HG03095 (cell line): ENCODE results near the gene ERC1.
"Not testable (repeated sequence)": the region's sequence is repeated elsewhere in the genome, so short reads cannot be mapped to it uniquely, and the experiment has no call there.

ENCODE experiments used
- ATAC-seq: cut with Tn5 transposase; IDR thresholded peaks from one replicate; pipeline ENCODE4 v1.9.1; 2021; ENCODE audit warnings: moderate library complexity; ENCODE audit not compliant: unreplicated experiment

The ERC1 gene

GRCh38 chr12:1020389-1020788 is 29.4 kb downstream of the ERC1 start:
- ATAC-seq, result no peak

- ATAC-seq, result no peak
Observed at GRCh38 chr12:1022032-1022970, 31.3 kb downstream of the ERC1 start.

GRCh38 chr12:1030779-1031178 is 39.8 kb downstream of the ERC1 start:
- no peak for ATAC-seq

GRCh38 chr12:1034243-1034642 is 43.2 kb downstream of the ERC1 start:
- ATAC-seq, result no peak

- ATAC-seq, result no peak
Observed at GRCh38 chr12:1034751-1035457, 43.9 kb downstream of the ERC1 start.

GRCh38 chr12:1041478-1041877 is 50.5 kb downstream of the ERC1 start:
- no peak for ATAC-seq

- ATAC-seq, result no peak
Observed at GRCh38 chr12:1044199-1044598, 53.2 kb downstream of the ERC1 start.

- no peak for ATAC-seq
Observed at GRCh38 chr12:1044696-1045095, 53.7 kb downstream of the ERC1 start.

- no peak for ATAC-seq
Observed at GRCh38 chr12:1046727-1047126, 55.7 kb downstream of the ERC1 start.

- no peak for ATAC-seq
Observed at GRCh38 chr12:1047898-1048660, 57.1 kb downstream of the ERC1 start.

- ATAC-seq, result no peak
Observed at GRCh38 chr12:1050059-1050707, 59.2 kb downstream of the ERC1 start.

GRCh38 chr12:1051672-1052071 is 60.6 kb downstream of the ERC1 start:
- not testable (repeated sequence) for ATAC-seq

- ATAC-seq, result no peak
Observed at GRCh38 chr12:1053690-1054089, 62.7 kb downstream of the ERC1 start.

- ATAC-seq, result no peak
Observed at GRCh38 chr12:1054117-1054870, 63.3 kb downstream of the ERC1 start.

GRCh38 chr12:1056390-1056789 is 65.4 kb downstream of the ERC1 start:
- no peak for ATAC-seq

- no peak for ATAC-seq
Observed at GRCh38 chr12:1058423-1058822, 67.4 kb downstream of the ERC1 start.

- ATAC-seq, result no peak
Observed at GRCh38 chr12:1059162-1059561, 68.1 kb downstream of the ERC1 start.

- ATAC-seq, result no peak
Observed at GRCh38 chr12:1063852-1064251, 72.8 kb downstream of the ERC1 start.

GRCh38 chr12:1064317-1064716 is 73.3 kb downstream of the ERC1 start:
- no peak for ATAC-seq

GRCh38 chr12:1065629-1066028 is 74.6 kb downstream of the ERC1 start:
- ATAC-seq, result no peak
